GM12878 (cell line): ENCODE results near the gene ZSWIM7. TPM values are rescaled to one million over a fixed set of nuclear protein-coding genes. Genes with fewer than 3 reads are reported as not detected.
A peak's percentile ranks its signal among the peaks of the same experiment; 100 is the strongest.

Experiments used
- ATAC-seq: fragments of 200-7000 bp; cut with Tn5 transposase; 3 replicates; pipeline ENCODE4 v1.9.1; 2020; ENCODE audit warnings: mild to moderate bottlenecking, moderate library complexity
- BruUV-seq: library from RNA; stranded (reverse); fragments of 400-500 nt; replicated peaks from 2 replicates; lab custom pipeline; 2021; lab: Mats Ljungman, UMichigan
- CTCF ChIA-PET: fragments of 300-600 bp; sonication (Branson Sonifier 250); formaldehyde crosslinking; extraction: SDS; loops from one replicate; lab custom pipeline; 2021; ENCODE audit warnings: inconsistent platforms; lab: Yijun Ruan, JAX
- POLR2A ChIA-PET: fragments of 350-600 bp; formaldehyde crosslinking; extraction: SDS; loops from one replicate; lab custom pipeline; 2021; ENCODE audit warnings: inconsistent platforms; lab: Charles Lee
- RAD21 ChIA-PET: fragments of 300-600 bp; sonication (Branson Sonifier 250); formaldehyde crosslinking; loops from one replicate; lab custom pipeline; 2023; ENCODE audit warnings: antibody characterized with exemption; ENCODE audit not compliant: unreplicated experiment; lab: Charles Lee
- SMC1A ChIA-PET: fragments of 300-600 bp; sonication (Branson Sonifier 250); formaldehyde crosslinking; loops from one replicate; lab custom pipeline; 2023; ENCODE audit not compliant: unreplicated experiment, uncharacterized antibody; lab: Charles Lee
- DNase-seq: peaks from one replicate; pipeline ENCODE4 v3.0.0-alpha.2; 2011; ENCODE audit warnings: low read depth, low spot score
- FAIRE-seq: peaks from 3 replicates; lab custom pipeline; 2011; peaks lifted over from hg19 to GRCh38; lab: Jason Lieb, UNC
- H2AFZ ChIP-seq: 2 replicates; pipeline ENCODE4 v1.6.0; 2011; ENCODE audit warnings: low read depth, low read length, control low read depth; ENCODE audit not compliant: control insufficient read depth
- H3K27ac ChIP-seq: 2 replicates; pipeline ENCODE4 v1.5.1; 2011; ENCODE audit warnings: control low read depth; ENCODE audit not compliant: control insufficient read depth, insufficient read depth
- H3K27me3 ChIP-seq, 2 experiments: replicated peaks in 1 of 2; 2 replicates each; pipeline versions ENCODE4 v1.6.0 to v1.6.1; 2011; ENCODE audit warnings: low read length in 1 of 2; ENCODE audit not compliant: control insufficient read depth in 2 of 2, insufficient read depth in 2 of 2
- H3K36me3 ChIP-seq, 2 experiments: 2 replicates each; pipeline ENCODE4 v1.5.1; 2011; ENCODE audit warnings: low read length in 1 of 2; ENCODE audit not compliant: control insufficient read depth in 2 of 2, insufficient read depth in 2 of 2
- H3K4me1 ChIP-seq: 2 replicates; pipeline ENCODE4 v1.6.1; 2011; ENCODE audit warnings: mild to moderate bottlenecking, low read length, moderate library complexity, mixed read lengths; ENCODE audit not compliant: control insufficient read depth, insufficient read depth
- H3K4me2 ChIP-seq: 2 replicates; pipeline ENCODE4 v1.6.0; 2011; ENCODE audit warnings: control low read depth; ENCODE audit not compliant: control insufficient read depth, insufficient read depth
- H3K4me3 ChIP-seq: fragments of 200-600 bp; sonication (generic); 2 replicates; pipeline ENCODE4 v1.5.1; 2016
- H3K79me2 ChIP-seq: 2 replicates; pipeline ENCODE4 v1.6.0; 2011; ENCODE audit warnings: low read length; ENCODE audit not compliant: control insufficient read depth, insufficient read depth
- H3K9ac ChIP-seq: 2 replicates; pipeline ENCODE4 v1.8.0; 2011; ENCODE audit warnings: low read length, control low read depth, mixed read lengths; ENCODE audit not compliant: control insufficient read depth, insufficient read depth
- H3K9me3 ChIP-seq: replicated peaks from 3 replicates; pipeline ENCODE4 v1.5.1; 2011; ENCODE audit warnings: mild to moderate bottlenecking, low read length; ENCODE audit not compliant: control insufficient read depth, insufficient read depth
- H4K20me1 ChIP-seq: 2 replicates; pipeline ENCODE4 v1.6.0; 2011; ENCODE audit not compliant: control insufficient read depth, insufficient read depth
- ASH2L ChIP-seq: fragments of 300-600, 200-600 bp; sonication (generic); IDR thresholded peaks from 2 replicates; pipeline ENCODE4 v1.6.1; 2017; ENCODE audit warnings: low read depth, mild to moderate bottlenecking, borderline replicate concordance
- CREM ChIP-seq: IDR thresholded peaks from 2 replicates; pipeline ENCODE4 v1.6.1; 2014; ENCODE audit warnings: antibody characterized with exemption, low read depth
- ETV6 ChIP-seq, 2 experiments: fragments of 450-650 bp in 1 of 2; IDR thresholded peaks in 1 of 2; conservative IDR thresholded peaks in 1 of 2; 2 replicates each; pipeline ENCODE4 v1.6.1; 2014; ENCODE audit warnings: antibody characterized with exemption in 1 of 2, borderline replicate concordance in 1 of 2, low read depth in 1 of 2, mild to moderate bottlenecking in 1 of 2, moderate library complexity in 1 of 2
- GABPA ChIP-seq: IDR thresholded peaks from 2 replicates; pipeline ENCODE4 v1.6.1; 2014; ENCODE audit warnings: antibody characterized with exemption, low read depth, mild to moderate bottlenecking, inconsistent platforms
- NR2C1 ChIP-seq: fragments of 450-650 bp; IDR thresholded peaks from 2 replicates; pipeline ENCODE4 v1.6.1; 2017; ENCODE audit warnings: antibody characterized with exemption, mild to moderate bottlenecking, moderate library complexity
- PAX8 ChIP-seq: fragments of 450-650 bp; IDR thresholded peaks from 2 replicates; pipeline ENCODE4 v1.6.1; 2017; ENCODE audit warnings: mild to moderate bottlenecking, moderate library complexity
- PML ChIP-seq: IDR thresholded peaks from 2 replicates; pipeline ENCODE4 v1.6.1; 2012; ENCODE audit warnings: low read length, inconsistent platforms
- POLR2A ChIP-seq: IDR thresholded peaks from 2 replicates; pipeline ENCODE4 v1.6.1; 2011; ENCODE audit warnings: low read depth, mild to moderate bottlenecking, low read length
- POLR2AphosphoS5 ChIP-seq: IDR thresholded peaks from 2 replicates; pipeline ENCODE4 v1.6.1; 2011; ENCODE audit warnings: mild to moderate bottlenecking, low read length, inconsistent platforms
- RUNX3 ChIP-seq: IDR thresholded peaks from 2 replicates; pipeline ENCODE4 v1.6.1; 2012; ENCODE audit warnings: low read length, inconsistent platforms
- SREBF2 ChIP-seq: IDR thresholded peaks from 2 replicates; pipeline ENCODE4 v1.6.1; 2012; ENCODE audit warnings: mild to moderate bottlenecking, low read length
- TBL1XR1 ChIP-seq: IDR thresholded peaks from 2 replicates; pipeline ENCODE4 v1.6.1; 2012; ENCODE audit warnings: low read depth, low read length, improper control_type of control experiment
- TCF7 ChIP-seq: IDR thresholded peaks from 2 replicates; pipeline ENCODE4 v1.6.1; 2014; ENCODE audit warnings: antibody characterized with exemption, borderline replicate concordance
- ZNF384 ChIP-seq: IDR thresholded peaks from 2 replicates; pipeline ENCODE4 v1.6.1; 2012; ENCODE audit warnings: low read depth, mild to moderate bottlenecking, low read length, improper control_type of control experiment, borderline replicate concordance
- WGBS: methylation state at CpG from one replicate; pipeline ENCODE4 v1.1.6; 2016; ENCODE audit warnings: low lambda C conversion rate; ENCODE audit not compliant: insufficient replicate concordance, insufficient coverage; ENCODE audit errors: missing lambda C conversion rate; 5-methylcytosine and 5-hydroxymethylcytosine counted together
- in situ Hi-C: fragments of 300-500 bp; cut with MboI; formaldehyde crosslinking; loops from 9 replicates; pipeline ENCODE4 v1.14.3; 2018; ENCODE audit warnings: mixed read lengths
- intact Hi-C: fragments of 100-400 bp; cut with micrococcal nuclease; formaldehyde crosslinking; loops from one replicate; pipeline ENCODE4 v1.14.2; 2022; ENCODE audit not compliant: unreplicated experiment
- polyA plus RNA-seq, 11 experiments: library from polyadenylated mRNA; depleted of rRNA in 4 of 11; unstranded in 6 of 11; stranded (reverse) in 5 of 11; fragments of >200 nt; fragmentation: Nextera tagmentation in 4 of 11; fragmentation: Illumina TruSeq in 1 of 11; extraction: Ambion mirVana in 4 of 11; extraction: Trizol in 1 of 11; gene quantifications; 1 replicate in 1 of 11; 2 replicates in 10 of 11; pipeline versions ENCODE4 v1.2.1 to v1.2.3, GENCODE V29; 2011 to 2016; ENCODE audit warnings: inconsistent platforms in 2 of 11, missing spikeins in 2 of 11, low read depth in 1 of 11
- total RNA-seq, 4 experiments: library from RNA; depleted of rRNA in 3 of 4; stranded (reverse); fragments of >200 nt in 3 of 4; fragmentation: Illumina TruSeq in 1 of 4; extraction: Trizol in 1 of 4; gene quantifications; 2 replicates each; pipeline versions ENCODE4 v1.2.1 to v1.2.3, GENCODE V29; 2013 to 2021
- TF ChIP-seq, protein P1 (sequence below): fragments of 450-650 bp; formaldehyde crosslinking; IDR thresholded peaks from 2 replicates; pipeline ENCODE4 v1.4.0; 2022; ENCODE audit warnings: mild to moderate bottlenecking, moderate library complexity
- TF ChIP-seq, protein P2 (sequence below): IDR thresholded peaks from 2 replicates; pipeline ENCODE4 v1.6.1; 2012; ENCODE audit warnings: low read length, inconsistent platforms

ZSWIM7 gene
- total and polyA plus RNA-seq, 10 of the 15 experiments (the other 5 are each of a cell fraction or from before 2014, with no cell fraction given): 7.0 to 26.6 (median 9.9) TPM

- TF ChIP-seq GABPA (peak; percentile 52; the same call in 1 of the 2 replicates), CREM (0 out of 2 replicates have a peak, but pooled peaks have one; percentile 44), PML (peak; percentile 60)
- TF ChIP-seq, all 136 proteins: peak for 11
These were observed 28.4 kb upstream of the ZSWIM7 start (continued) for GRCh38 chr17:16027708-16028584.

- ChIA-PET RAD21 (no interaction called here), POLR2A (no interaction called here), CTCF (no interaction called here), SMC1A (interaction anchor here (1.1 kb wide), 1 partner anchor 25 kb away, joined by 4 read pairs; no protein-coding TSS in a partner anchor)
- Histone ChIP-seq H3K4me1 (peaks cover 3% of the 10 kb centered on the region; the same call in 1 of the 2 replicates), H2AFZ (no peak overlapping the region), H3K9me3 (no peaks in the 10 kb centered on the region), H3K79me2 (no peaks in the 10 kb centered on the region), H3K4me2 (no peak overlapping the region), H4K20me1 (0 out of 2 replicates have a peak, but pooled peaks cover 2% of the 10 kb centered on the region), H3K9ac (no peak overlapping the region), H3K4me3 (no peak overlapping the region), H3K27ac (no peak overlapping the region), H3K27me3 (no peaks in the 10 kb centered on the region), H3K36me3 (peaks cover 6 to 23% of the 10 kb centered on the region in 2 experiments)
- TF ChIP-seq CREM (no peak), NR2C1 (no peak), PAX8 (no peak), ZNF384 (no peak), ASH2L (no peak), TBL1XR1 (no peak), POLR2AphosphoS5 (no peak), ETV6 (conservative IDR thresholded peaks at IDR 0.05 in 1 of 2, IDR thresholded peaks at IDR 0.05 in 1 of 2; ENCODE audit: borderline replicate concordance in 1 of 2, low read depth in 1 of 2) (no peak), TCF7 (no peak), POLR2A (no peak), SREBF2 (no peak), RUNX3 (no peak)
- TF ChIP-seq, protein P1, sequence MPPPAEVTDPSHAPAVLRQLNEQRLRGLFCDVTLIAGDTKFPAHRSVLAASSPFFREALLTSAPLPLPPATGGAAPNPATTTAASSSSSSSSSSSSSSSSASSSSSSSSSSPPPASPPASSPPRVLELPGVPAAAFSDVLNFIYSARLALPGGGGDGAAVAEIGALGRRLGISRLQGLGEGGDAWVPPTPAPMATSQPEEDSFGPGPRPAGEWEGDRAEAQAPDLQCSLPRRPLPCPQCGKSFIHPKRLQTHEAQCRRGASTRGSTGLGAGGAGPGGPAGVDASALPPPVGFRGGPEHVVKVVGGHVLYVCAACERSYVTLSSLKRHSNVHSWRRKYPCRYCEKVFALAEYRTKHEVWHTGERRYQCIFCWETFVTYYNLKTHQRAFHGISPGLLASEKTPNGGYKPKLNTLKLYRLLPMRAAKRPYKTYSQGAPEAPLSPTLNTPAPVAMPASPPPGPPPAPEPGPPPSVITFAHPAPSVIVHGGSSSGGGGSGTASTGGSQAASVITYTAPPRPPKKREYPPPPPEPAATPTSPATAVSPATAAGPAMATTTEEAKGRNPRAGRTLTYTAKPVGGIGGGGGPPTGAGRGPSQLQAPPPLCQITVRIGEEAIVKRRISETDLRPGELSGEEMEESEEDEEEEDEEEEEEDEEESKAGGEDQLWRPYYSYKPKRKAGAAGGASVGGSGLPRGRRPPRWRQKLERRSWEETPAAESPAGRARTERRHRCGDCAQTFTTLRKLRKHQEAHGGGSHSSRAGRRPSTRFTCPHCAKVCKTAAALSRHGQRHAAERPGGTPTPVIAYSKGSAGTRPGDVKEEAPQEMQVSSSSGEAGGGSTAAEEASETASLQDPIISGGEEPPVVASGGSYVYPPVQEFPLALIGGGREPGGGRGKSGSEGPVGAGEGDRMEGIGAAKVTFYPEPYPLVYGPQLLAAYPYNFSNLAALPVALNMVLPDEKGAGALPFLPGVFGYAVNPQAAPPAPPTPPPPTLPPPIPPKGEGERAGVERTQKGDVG (CRISPR knock-in tag): no peak
- TF ChIP-seq, protein P2, sequence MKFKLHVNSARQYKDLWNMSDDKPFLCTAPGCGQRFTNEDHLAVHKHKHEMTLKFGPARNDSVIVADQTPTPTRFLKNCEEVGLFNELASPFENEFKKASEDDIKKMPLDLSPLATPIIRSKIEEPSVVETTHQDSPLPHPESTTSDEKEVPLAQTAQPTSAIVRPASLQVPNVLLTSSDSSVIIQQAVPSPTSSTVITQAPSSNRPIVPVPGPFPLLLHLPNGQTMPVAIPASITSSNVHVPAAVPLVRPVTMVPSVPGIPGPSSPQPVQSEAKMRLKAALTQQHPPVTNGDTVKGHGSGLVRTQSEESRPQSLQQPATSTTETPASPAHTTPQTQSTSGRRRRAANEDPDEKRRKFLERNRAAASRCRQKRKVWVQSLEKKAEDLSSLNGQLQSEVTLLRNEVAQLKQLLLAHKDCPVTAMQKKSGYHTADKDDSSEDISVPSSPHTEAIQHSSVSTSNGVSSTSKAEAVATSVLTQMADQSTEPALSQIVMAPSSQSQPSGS: no peak
- FAIRE-seq (no peak), DNase-seq (no peak), ATAC-seq (no peak)
- in situ Hi-C loops: no loop called here
- intact Hi-C loops: no loop called here
- no TSS peak for BruUV-seq
- WGBS: 84% methylated on average over 5 of the region's 5 CpGs
These were observed 27.4 kb upstream of the ZSWIM7 start for GRCh38 chr17:16026895-16027294.
